ENCODE results near the gene FBXO15.

- no peak for TF ChIP-seq CTCF (IDR thresholded peaks at IDR 0.05; ENCODE audit: poor library complexity, severe bottlenecking)
- no peak for TF ChIP-seq EZH2 (IDR thresholded peaks at IDR 0.05; ENCODE audit: borderline replicate concordance, insufficient read depth, low read length, poor library complexity, severe bottlenecking)
- TF ChIP-seq RAD21 (conservative IDR thresholded peaks at IDR 0.05) = no peak
- no peak for TF ChIP-seq REST (IDR thresholded peaks at IDR 0.05; ENCODE audit: borderline replicate concordance)
- TF ChIP-seq POLR2AphosphoS5 (IDR thresholded peaks at IDR 0.05) = no peak
- TF ChIP-seq MXI1 (conservative IDR thresholded peaks at IDR 0.05; ENCODE audit: poor library complexity, severe bottlenecking) = no peak
- no peak for TF ChIP-seq EP300 (conservative IDR thresholded peaks at IDR 0.05; ENCODE audit: poor library complexity, severe bottlenecking)
- no peak for TF ChIP-seq TAF1 (IDR thresholded peaks at IDR 0.05; ENCODE audit: low read depth)
- no peak for TF ChIP-seq SMC3 (conservative IDR thresholded peaks at IDR 0.05; ENCODE audit: poor library complexity)
Measured at GRCh38 chr18:74139888-74140287, 7.7 kb downstream of the FBXO15 start.

All from neural cell (in vitro differentiated cells).